AG09319 (cell line): ENCODE results near the gene CCHCR1.

Experiments
- DNase-seq: peaks from one replicate; pipeline ENCODE4 v3.0.0-alpha.2; 2010; ENCODE audit warnings: low read depth; ENCODE audit errors: extremely low read depth
- TF ChIP-seq, protein P1 (sequence below): IDR thresholded peaks from 2 replicates; pipeline ENCODE4 v1.5.1; 2011; ENCODE audit warnings: low read depth, mild to moderate bottlenecking, inconsistent platforms, low read length, moderate library complexity

CCHCR1 gene

DNA sequence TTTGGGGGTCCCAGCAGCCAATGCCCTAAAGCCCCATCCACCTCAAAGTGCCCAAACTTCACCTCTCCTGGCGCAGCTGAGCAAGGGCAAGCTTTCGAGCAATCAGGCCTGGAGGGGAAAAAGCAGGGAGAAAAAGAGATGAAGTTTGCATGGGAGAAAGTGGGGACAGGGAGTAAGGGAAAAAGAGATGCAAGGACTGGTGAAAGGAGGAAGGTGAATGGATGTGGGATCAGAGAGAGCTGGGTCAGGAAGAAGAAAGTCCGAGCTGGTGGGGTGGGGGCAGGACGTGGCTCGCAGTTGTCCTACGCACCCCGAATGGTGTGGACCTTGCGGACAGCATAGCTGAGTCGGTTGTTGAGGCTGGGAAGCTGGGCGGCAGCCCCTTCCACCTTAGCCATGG is 12.2 kb downstream of the CCHCR1 start:
- no peak for DNase-seq
- TF ChIP-seq, protein P1, sequence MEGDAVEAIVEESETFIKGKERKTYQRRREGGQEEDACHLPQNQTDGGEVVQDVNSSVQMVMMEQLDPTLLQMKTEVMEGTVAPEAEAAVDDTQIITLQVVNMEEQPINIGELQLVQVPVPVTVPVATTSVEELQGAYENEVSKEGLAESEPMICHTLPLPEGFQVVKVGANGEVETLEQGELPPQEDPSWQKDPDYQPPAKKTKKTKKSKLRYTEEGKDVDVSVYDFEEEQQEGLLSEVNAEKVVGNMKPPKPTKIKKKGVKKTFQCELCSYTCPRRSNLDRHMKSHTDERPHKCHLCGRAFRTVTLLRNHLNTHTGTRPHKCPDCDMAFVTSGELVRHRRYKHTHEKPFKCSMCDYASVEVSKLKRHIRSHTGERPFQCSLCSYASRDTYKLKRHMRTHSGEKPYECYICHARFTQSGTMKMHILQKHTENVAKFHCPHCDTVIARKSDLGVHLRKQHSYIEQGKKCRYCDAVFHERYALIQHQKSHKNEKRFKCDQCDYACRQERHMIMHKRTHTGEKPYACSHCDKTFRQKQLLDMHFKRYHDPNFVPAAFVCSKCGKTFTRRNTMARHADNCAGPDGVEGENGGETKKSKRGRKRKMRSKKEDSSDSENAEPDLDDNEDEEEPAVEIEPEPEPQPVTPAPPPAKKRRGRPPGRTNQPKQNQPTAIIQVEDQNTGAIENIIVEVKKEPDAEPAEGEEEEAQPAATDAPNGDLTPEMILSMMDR = no peak

DNA sequence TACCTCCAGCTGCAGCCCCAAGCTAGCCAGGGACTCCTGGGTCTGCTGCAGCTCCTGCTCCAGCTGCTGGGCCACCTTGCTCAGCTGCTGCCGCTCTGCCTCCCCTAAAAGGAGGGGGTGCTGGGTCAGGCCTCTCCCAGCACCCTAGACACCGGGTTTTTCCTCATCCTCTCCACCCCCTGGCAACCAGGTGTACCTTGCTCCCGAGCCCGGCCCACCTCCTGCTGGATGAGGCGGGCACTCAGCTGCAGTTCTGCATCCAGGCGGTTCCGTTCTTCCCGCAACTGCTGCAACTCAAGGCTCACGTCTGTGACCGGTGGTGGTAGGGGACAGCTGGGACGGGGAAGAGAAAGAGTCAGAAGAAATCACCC is 12.6 kb downstream of the CCHCR1 start:
- TF ChIP-seq, protein P1 = no peak
- no peak for DNase-seq

DNA sequence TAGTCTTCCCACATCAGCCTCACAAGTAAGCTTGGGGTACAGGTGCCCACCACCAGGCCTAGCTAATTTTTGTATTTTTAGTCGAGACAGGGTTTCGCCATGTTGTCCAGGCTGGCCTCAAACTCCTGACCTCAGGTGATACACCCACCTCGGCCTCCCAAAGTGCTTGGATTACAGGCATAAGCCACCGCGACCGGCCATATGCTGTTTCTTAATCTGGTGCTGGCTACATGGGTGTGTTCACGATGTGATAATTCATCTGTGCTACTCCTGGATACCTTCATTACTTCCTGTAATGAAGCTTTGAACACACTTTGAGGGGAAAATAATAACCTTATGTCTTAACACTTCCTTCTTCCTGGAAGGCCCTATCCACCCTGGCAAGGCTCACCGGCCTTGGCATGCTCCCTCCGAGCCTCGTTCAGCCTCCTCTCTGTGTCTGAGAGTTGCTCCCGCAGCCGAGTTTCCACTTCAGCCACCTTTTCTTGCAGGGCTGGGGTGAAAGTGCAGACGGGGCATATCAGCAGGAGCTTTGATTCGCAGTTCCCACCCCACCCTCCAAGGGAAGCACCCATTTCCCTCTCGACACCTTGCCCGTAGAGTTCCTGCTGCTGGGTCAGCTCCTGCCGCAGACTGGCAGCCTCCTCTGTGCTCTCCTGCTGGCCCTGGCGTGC is 13.2 kb downstream of the CCHCR1 start:
- TF ChIP-seq, protein P1 = no peak
- no peak for DNase-seq

DNA sequence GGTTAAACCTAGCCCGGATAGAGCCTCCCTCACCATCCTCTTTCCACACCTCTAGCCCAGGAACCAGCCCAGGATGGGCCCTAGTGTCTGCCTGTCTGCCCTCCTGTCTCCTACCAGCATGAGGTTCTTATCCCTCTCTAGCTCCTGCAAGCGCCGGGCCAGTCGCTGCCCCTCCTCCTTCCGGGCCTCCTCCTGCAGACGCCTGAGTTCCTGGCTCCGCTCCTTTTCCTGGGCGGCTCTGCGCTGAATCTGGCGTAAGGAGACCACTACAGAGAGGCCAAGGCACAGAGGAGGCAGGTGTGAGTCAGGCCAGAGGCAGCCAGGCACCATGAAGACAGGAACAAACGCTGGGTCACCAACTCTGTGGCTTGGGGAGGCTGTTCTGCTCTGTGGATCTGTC is 14.5 kb downstream of the CCHCR1 start:
- TF ChIP-seq, protein P1 = no peak
- DNase-seq = no peak

DNA sequence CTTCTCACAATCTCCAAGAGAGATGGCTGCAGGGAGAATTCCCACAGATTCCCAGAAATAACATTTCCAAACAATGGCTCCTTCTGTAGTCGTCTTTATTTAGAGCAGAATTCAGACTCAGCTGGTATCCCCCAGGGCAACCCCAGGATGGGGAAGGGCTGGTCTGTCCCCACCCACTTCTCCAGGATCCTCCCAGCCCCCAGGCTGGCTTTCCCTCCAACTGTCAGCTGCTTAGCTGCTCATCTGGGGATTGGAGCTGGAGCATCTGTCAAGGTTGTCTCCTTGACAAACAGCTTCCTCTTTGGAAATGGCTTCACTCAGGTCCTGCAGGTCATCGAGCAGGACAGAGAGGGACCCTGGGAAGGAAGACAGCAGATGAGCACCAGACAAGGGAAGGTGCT is 15.2 kb downstream of the CCHCR1 start:
- DNase-seq = no peak
- TF ChIP-seq, protein P1 = no peak

DNA sequence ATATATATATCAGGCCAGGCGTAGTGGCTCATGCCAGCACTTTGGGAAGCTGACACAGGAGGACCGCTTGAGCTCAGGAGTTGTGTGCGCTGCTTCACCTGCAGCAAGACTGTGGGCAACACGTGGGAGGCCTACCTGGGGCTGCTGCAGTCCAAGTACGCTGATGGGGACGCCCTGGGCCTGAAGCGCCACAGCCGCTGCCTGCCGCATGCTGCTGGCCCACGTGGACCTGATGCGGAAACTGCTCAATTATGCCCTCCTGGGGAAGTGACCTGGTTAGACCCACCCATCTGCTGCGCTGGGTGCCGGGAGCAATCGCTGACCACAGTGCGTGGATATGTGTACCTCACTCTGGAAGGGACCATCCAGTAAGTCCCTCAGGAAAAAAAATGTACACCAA is 17.0 kb downstream of the CCHCR1 start:
- TF ChIP-seq, protein P1 = no peak

DNA sequence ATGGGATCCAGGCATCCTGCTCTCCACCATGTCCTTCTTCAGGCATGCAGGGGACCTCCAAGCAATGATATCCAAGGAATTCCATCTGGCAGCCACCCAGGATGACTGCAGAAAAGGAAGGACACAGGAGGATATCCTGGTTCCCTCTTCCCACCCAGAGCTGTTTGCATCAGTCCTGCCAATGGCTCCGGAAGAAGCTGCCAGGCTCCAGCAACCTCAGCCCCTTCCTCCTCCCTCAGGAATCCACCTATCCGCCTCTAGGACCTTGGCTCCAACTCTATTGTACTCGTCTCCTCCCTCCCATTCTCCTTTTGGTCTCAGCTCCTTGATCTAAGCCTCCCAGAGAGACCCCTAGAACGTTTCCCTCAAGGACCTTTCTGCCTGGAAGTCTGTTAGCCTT is 18.0 kb downstream of the CCHCR1 start:
- TF ChIP-seq, protein P1 = no peak
- DNase-seq = no peak

More for the DNA sequence above, 17.0 kb downstream of the CCHCR1 start:
- DNase-seq = no peak
